SU-DHL-6 (cell line): ENCODE data around the gene MCOLN3.

Experiments used
- H2AFZ ChIP-seq: fragments of 200-600 bp; sonication (generic); 2 replicates; pipeline ENCODE4 v1.6.1; 2014; ENCODE audit warnings: low read depth, mild to moderate bottlenecking, moderate library complexity, mixed read lengths, antibody characterized with exemption, low read length; ENCODE audit not compliant: severe bottlenecking
- H3F3A ChIP-seq: fragments of 200-600 bp; shearing (Covaris generic); 2 replicates; pipeline ENCODE4 v1.6.0; 2016; ENCODE audit warnings: antibody characterized with exemption, mild to moderate bottlenecking; ENCODE audit not compliant: insufficient read depth
- H3K27ac ChIP-seq: fragments of 200-600 bp; sonication (generic); 2 replicates; pipeline ENCODE4 v1.5.1; 2016; ENCODE audit warnings: low read depth, mild to moderate bottlenecking, low read length, moderate library complexity, mixed read lengths
- H3K27me3 ChIP-seq: fragments of 200-600 bp; sonication (generic), shearing (Covaris generic); 2 replicates; pipeline ENCODE4 v1.6.0; 2014; ENCODE audit warnings: mild to moderate bottlenecking, low read length
- H3K36me3 ChIP-seq: fragments of 200-600 bp; sonication (generic); 2 replicates; pipeline ENCODE4 v1.6.1; 2014; ENCODE audit warnings: mild to moderate bottlenecking, low read length, mixed read lengths
- H3K4me2 ChIP-seq: fragments of 300-600, 200-600 bp; shearing (Covaris generic), sonication (generic); 2 replicates; pipeline ENCODE4 v1.6.0; 2014; ENCODE audit warnings: low read length, low read depth, mild to moderate bottlenecking; ENCODE audit not compliant: poor library complexity, severe bottlenecking
- H3K4me3 ChIP-seq: fragments of 200-600 bp; sonication (generic); 2 replicates; pipeline ENCODE4 v1.5.1; 2014; ENCODE audit warnings: antibody characterized with exemption, low read length, mild to moderate bottlenecking, mixed read lengths; ENCODE audit not compliant: insufficient read depth, poor library complexity, severe bottlenecking
- H3K79me2 ChIP-seq: fragments of 200-600 bp; sonication (generic); 2 replicates; pipeline ENCODE4 v1.6.1; 2014; ENCODE audit warnings: mild to moderate bottlenecking, low read length, moderate library complexity; ENCODE audit not compliant: insufficient read depth
- H3K9ac ChIP-seq: fragments of 200-600 bp; sonication (generic); 2 replicates; pipeline ENCODE4 v1.7.0; 2014; ENCODE audit warnings: mild to moderate bottlenecking, low read length
- H3K9me2 ChIP-seq: fragments of 200-600 bp; sonication (generic); replicated peaks from 2 replicates; pipeline ENCODE4 v1.6.1; 2014; ENCODE audit warnings: low read length; ENCODE audit not compliant: insufficient read depth
- H3K9me3 ChIP-seq: fragments of 200-600 bp; sonication (generic); 2 replicates; pipeline ENCODE4 v1.6.1; 2014; ENCODE audit warnings: low read length, mixed read lengths; ENCODE audit not compliant: insufficient read depth
- H4K20me1 ChIP-seq: fragments of 200-600 bp; sonication (generic); 2 replicates; pipeline ENCODE4 v1.6.1; 2014; ENCODE audit warnings: low read depth, mild to moderate bottlenecking, antibody characterized with exemption, low read length, moderate library complexity, mixed read lengths
- EZH2phosphoT487 ChIP-seq: fragments of 200-600 bp; sonication (generic), shearing (Covaris generic); conservative IDR thresholded peaks from 2 replicates; pipeline ENCODE4 v1.6.1; 2018; ENCODE audit warnings: mild to moderate bottlenecking, antibody characterized with exemption, low read length, moderate library complexity, mixed read lengths
- TF ChIP-seq, protein P1 (sequence below): fragments of 200-600 bp; sonication (generic); IDR thresholded peaks from one replicate; pipeline ENCODE4 v1.5.1; 2017; ENCODE audit warnings: antibody characterized with exemption, mild to moderate bottlenecking, low read length, moderate library complexity; ENCODE audit not compliant: insufficient read depth, poor library complexity, severe bottlenecking

Gene MCOLN3

DNA sequence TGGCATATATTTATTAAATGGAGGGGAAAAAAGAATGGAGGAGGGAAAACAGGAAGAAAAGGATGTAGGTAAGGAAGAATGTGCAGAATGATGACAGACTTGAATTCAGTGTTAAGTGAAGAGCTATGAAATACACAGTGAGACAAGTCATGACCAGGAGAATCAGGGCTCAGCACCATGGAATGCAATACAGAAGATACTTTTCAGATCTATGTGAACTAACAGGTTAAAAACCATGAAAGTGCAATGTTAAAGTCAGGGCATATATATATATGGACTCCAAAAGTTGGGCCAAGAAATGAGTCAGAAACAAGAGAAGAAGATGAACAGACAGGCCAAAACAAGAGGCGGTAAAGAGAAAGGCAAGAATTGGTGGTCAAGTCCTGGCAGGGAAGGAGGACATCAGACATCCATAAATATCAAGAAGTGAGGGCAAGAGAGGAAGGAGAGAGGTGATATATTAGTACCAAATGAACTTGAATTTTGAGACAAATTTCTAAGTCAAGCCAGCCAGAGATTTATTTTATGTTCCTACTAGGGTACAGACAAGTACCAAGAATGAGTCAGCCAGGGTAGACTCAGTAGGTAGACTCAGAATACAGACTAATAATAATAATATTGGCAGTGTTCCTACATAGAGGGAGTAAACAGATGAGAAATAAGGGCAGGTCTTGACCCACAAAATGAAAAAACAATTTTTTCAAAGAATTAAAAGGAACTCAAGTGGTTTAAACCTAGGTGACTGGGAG, 39.5 kb upstream of the MCOLN3 start:
- H3K4me2 ChIP-seq, result no peak overlapping the region
- H3K9ac ChIP-seq, result no peak overlapping the region
- no peaks in the 10 kb centered on the region for H3K36me3 ChIP-seq
- H3K79me2 ChIP-seq, result no peaks in the 10 kb centered on the region
- H2AFZ ChIP-seq, result no peak overlapping the region
- H3K9me3 ChIP-seq, result no peaks in the 10 kb centered on the region
- H3F3A ChIP-seq, result no peaks in the 10 kb centered on the region
- TF ChIP-seq, protein P1, sequence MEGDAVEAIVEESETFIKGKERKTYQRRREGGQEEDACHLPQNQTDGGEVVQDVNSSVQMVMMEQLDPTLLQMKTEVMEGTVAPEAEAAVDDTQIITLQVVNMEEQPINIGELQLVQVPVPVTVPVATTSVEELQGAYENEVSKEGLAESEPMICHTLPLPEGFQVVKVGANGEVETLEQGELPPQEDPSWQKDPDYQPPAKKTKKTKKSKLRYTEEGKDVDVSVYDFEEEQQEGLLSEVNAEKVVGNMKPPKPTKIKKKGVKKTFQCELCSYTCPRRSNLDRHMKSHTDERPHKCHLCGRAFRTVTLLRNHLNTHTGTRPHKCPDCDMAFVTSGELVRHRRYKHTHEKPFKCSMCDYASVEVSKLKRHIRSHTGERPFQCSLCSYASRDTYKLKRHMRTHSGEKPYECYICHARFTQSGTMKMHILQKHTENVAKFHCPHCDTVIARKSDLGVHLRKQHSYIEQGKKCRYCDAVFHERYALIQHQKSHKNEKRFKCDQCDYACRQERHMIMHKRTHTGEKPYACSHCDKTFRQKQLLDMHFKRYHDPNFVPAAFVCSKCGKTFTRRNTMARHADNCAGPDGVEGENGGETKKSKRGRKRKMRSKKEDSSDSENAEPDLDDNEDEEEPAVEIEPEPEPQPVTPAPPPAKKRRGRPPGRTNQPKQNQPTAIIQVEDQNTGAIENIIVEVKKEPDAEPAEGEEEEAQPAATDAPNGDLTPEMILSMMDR, result no peak
- no peak for TF ChIP-seq EZH2phosphoT487
- H3K27ac ChIP-seq, result no peak overlapping the region
- no peaks in the 10 kb centered on the region for H3K27me3 ChIP-seq
- H4K20me1 ChIP-seq, result no peaks in the 10 kb centered on the region
- no peaks in the 10 kb centered on the region for H3K9me2 ChIP-seq
- no peak overlapping the region for H3K4me3 ChIP-seq

DNA sequence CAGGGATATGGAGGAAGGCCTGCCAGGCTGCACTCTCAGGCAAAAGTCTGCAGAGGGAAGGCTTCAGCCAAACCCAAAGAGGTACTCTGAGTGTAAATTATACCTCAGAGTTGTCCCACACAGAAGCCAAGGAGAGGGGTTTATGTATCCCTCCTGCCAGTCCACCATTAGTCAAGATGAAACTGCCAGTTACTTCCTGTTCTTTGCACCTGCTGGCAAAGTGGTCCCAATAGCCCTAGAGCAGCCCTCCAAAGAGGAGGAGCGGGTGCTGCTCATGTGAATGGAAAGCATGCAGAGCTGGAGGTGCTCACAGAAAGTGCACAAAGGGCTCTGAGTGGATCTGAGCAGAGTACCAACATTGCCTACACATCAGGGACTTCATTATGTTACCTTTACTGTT, 37.1 kb upstream of the MCOLN3 start:
- H3K79me2 ChIP-seq, result no peaks in the 10 kb centered on the region
- H3K9ac ChIP-seq, result no peak overlapping the region
- TF ChIP-seq, protein P1, result no peak
- TF ChIP-seq EZH2phosphoT487, result no peak
- H3K27me3 ChIP-seq, result no peaks in the 10 kb centered on the region
- H3K36me3 ChIP-seq, result no peaks in the 10 kb centered on the region
- no peaks in the 10 kb centered on the region for H3F3A ChIP-seq
- H3K9me3 ChIP-seq, result no peaks in the 10 kb centered on the region
- H4K20me1 ChIP-seq, result no peaks in the 10 kb centered on the region
- H3K27ac ChIP-seq, result no peak overlapping the region
- H3K9me2 ChIP-seq, result no peaks in the 10 kb centered on the region
- H2AFZ ChIP-seq, result no peak overlapping the region
- no peak overlapping the region for H3K4me2 ChIP-seq
- H3K4me3 ChIP-seq, result no peak overlapping the region

DNA sequence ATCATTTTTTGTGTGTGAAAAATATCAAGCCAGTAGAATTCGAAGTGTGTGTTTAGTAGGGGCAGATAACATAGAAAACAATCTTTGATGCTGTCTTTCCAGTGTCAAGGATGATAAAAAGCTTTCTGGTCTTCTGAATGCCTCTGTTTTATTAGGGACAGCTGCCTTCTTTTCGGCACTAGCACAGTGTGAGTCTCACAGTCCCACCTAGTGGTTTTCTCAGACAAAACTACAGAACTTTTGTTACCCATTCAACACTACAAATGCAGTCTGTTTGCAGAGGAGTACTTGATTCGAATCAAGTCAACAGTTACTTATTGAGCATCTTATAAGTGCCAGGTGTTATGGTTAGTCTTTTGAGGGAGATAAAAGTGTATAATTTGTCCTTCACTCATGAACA, 30.6 kb upstream of the MCOLN3 start:
- Histone ChIP-seq H2AFZ (no peak overlapping the region), H3K79me2 (no peaks in the 10 kb centered on the region), H3K9ac (no peak overlapping the region), H3K9me2 (no peaks in the 10 kb centered on the region), H3K4me3 (no peak overlapping the region), H3K27ac (no peak overlapping the region), H4K20me1 (no peaks in the 10 kb centered on the region), H3F3A (no peaks in the 10 kb centered on the region), H3K36me3 (no peaks in the 10 kb centered on the region), H3K27me3 (no peaks in the 10 kb centered on the region), H3K4me2 (no peak overlapping the region), H3K9me3 (no peaks in the 10 kb centered on the region)
- TF ChIP-seq, protein P1, result no peak
- TF ChIP-seq EZH2phosphoT487, result no peak
